Duodenal mucosa (tissue), 2 donors: ENCODE results near the gene OR2A14.
"Not testable (repeated sequence)": the region's sequence is repeated elsewhere in the genome, so short reads cannot be mapped to it uniquely, and the experiment has no call there.

ENCODE experiments used
- H3K27ac ChIP-seq: one replicate; pipeline ENCODE4 v1.7.0; 2013; ENCODE audit warnings: low read depth, low read length
- H3K27me3 ChIP-seq, 2 donors: one replicate each; pipeline ENCODE4 v1.7.0; 2013; ENCODE audit warnings: low read length in 2 of 2, control low read depth in 1 of 2; ENCODE audit not compliant: insufficient read depth in 2 of 2, control insufficient read depth in 1 of 2
- H3K36me3 ChIP-seq, 2 donors: one replicate each; pipeline ENCODE4 v1.7.0; 2013; ENCODE audit warnings: low read length in 2 of 2, control low read depth in 1 of 2; ENCODE audit not compliant: insufficient read depth in 2 of 2, control insufficient read depth in 1 of 2
- H3K4me1 ChIP-seq, 2 donors: one replicate each; pipeline ENCODE4 v1.7.0; 2013; ENCODE audit warnings: low read length in 2 of 2, control low read depth in 1 of 2; ENCODE audit not compliant: insufficient read depth in 2 of 2, control insufficient read depth in 1 of 2
- H3K4me3 ChIP-seq, 2 donors: one replicate each; pipeline ENCODE4 v1.7.0; 2013; ENCODE audit warnings: low read length in 2 of 2, low read depth in 1 of 2
- H3K9ac ChIP-seq, 2 donors: one replicate each; pipeline ENCODE4 v1.7.0; 2013; ENCODE audit warnings: low read length in 2 of 2, low read depth in 1 of 2
- H3K9me3 ChIP-seq, 2 donors: one replicate each; pipeline ENCODE4 v1.7.0; 2013; ENCODE audit warnings: low read length in 2 of 2, control low read depth in 1 of 2; ENCODE audit not compliant: control insufficient read depth in 1 of 2

The OR2A14 gene

GRCh38 chr7:144142187-144142586 is 19.2 kb downstream of the OR2A14 start:
- H3K4me1 ChIP-seq = no peaks in the 10 kb centered on the region
- no peak overlapping the region for H3K9ac ChIP-seq
- H3K9me3 ChIP-seq = peaks cover 2 to 3% of the 10 kb centered on the region in 2 donors
- H3K36me3 ChIP-seq = no peaks in the 10 kb centered on the region
- H3K4me3 ChIP-seq = no peak overlapping the region
- H3K27ac ChIP-seq = no peak overlapping the region
- no peaks in the 10 kb centered on the region for H3K27me3 ChIP-seq

DNA sequence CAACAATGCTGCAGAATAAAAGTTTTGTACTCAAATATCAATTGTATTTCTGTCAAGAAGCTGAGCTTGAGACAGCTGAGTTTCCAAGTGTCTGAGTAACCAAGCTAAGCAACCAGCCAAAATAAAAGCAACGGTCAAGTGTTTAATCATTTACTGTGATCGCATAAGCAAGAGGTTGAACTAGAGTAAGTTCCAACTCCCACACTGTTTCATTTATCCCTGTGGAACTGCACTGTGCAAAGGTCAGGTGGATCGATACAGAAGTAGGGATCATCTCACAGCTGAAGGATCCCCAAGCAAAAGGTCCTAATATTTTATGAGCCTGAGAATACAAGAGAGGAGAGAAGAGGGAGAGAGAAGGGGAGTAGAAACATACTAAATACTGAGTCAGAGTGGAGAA is 21.4 kb downstream of the OR2A14 start:
- no peak overlapping the region for H3K4me3 ChIP-seq
- peaks cover 13 to 16% of the 10 kb centered on the region in 2 donors for H3K9me3 ChIP-seq
- no peaks in the 10 kb centered on the region for H3K4me1 ChIP-seq
- no peaks in the 10 kb centered on the region for H3K36me3 ChIP-seq
- H3K9ac ChIP-seq = no peak overlapping the region
- H3K27me3 ChIP-seq = no peaks in the 10 kb centered on the region
- H3K27ac ChIP-seq = no peak overlapping the region

DNA sequence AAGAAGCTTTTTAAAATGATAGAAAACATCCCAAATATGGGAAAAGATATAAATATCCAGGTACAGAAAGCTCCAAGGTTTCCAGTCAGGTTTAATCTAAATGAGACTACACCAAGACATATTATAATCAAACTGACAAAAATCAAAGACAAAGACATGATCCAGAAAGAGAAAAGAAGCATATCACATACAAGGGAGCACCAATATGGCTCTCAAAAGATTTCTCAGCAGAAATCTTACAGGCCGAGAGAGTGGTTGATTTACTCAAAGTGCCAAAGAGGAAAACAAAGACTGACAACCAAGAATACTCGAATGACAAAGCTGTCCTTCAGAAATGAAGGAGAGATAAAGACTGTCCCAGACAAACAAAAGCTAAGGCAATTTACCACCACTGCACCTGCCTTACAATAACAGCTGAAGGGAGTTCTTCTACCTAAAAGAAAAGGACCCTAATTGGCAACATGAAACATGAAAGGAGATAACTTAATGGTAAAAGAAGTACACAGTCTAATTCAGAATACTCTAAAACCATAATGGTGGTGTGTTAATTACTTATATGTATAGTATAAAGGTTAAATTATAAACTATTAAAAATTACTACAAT is 25.4 kb downstream of the OR2A14 start:
- Histone ChIP-seq H3K9me3 (peaks cover 15 to 16% of the 10 kb centered on the region in 2 donors), H3K27me3 (no peaks in the 10 kb centered on the region), H3K4me1 (no peaks in the 10 kb centered on the region), H3K27ac (no peak overlapping the region), H3K9ac (no peak overlapping the region), H3K4me3 (no peak overlapping the region), H3K36me3 (no peaks in the 10 kb centered on the region)

GRCh38 chr7:144158861-144159260 is 35.9 kb downstream of the OR2A14 start:
- Histone ChIP-seq H3K9me3 (no peaks in the 10 kb centered on the region), H3K4me1 (no peaks in the 10 kb centered on the region), H3K36me3 (no peaks in the 10 kb centered on the region), H3K27me3 (no peaks in the 10 kb centered on the region), H3K27ac (no peak overlapping the region), H3K4me3 (no peak overlapping the region), H3K9ac (no peak overlapping the region)

DNA sequence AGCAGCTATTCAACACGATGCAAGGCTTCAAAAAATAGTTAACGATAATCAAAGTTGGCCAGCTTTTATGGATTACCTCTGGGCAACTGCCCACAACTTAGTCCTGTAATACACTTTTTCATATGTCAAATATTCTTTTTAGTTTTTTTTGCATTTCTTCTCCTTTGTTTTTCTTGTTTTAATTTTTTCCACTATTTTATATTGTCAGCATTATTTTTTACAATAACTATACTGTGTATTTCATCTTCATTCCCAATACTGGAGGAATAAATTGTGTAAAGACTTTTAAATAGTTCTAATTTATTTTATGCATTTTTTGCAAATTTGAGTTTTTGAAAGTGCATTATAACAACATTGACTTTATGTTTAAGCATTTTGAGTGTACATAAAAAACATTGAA is 41.8 kb downstream of the OR2A14 start:
- H3K36me3 ChIP-seq = no peaks in the 10 kb centered on the region

DNA sequence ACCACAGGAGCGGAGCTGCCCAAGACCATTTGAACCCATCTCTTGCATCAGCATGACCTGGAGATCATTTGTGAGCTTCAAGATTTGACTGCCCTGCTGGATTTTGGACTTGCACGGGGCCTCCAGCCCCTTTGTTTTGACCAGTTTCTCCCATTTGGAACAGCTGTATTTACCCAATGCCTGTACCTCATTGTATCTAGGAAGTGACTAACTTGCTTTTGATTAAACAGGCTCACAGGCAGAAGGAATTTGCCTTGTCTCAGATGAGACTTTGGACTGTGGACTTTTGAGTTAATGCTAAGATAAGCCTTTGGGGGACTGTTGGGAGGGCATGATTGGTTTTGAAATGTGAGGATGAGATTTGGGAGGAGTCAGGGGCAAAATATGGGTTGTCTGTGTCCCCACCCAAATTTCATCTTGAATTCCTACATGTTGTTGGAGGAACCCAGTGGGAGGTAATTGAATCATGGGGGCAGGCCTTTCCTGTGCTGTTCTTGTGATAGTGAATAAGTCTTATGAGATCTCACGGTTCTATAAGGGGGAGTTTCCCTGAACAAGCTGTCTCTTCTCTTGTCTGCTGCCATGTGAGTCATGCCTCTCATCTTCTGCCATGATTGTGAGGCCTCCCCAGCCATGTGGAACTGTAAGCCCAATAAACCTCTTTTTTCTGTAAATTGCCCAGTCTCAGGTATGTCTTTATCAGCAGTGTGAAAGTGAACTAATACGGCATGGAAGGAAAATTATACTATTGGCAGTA is 48.8 kb downstream of the OR2A14 start:
- H3K36me3 ChIP-seq, H3K27me3 ChIP-seq, H3K9ac ChIP-seq, H3K4me1 ChIP-seq, H3K9me3 ChIP-seq, H3K4me3 ChIP-seq, H3K27ac ChIP-seq: not testable (repeated sequence)

More for the DNA sequence above, 41.8 kb downstream of the OR2A14 start:
- Histone ChIP-seq H3K9ac (no peak overlapping the region), H3K4me1 (no peaks in the 10 kb centered on the region), H3K9me3 (no peaks in the 10 kb centered on the region), H3K27me3 (no peaks in the 10 kb centered on the region), H3K27ac (no peak overlapping the region), H3K4me3 (no peak overlapping the region)

DNA sequence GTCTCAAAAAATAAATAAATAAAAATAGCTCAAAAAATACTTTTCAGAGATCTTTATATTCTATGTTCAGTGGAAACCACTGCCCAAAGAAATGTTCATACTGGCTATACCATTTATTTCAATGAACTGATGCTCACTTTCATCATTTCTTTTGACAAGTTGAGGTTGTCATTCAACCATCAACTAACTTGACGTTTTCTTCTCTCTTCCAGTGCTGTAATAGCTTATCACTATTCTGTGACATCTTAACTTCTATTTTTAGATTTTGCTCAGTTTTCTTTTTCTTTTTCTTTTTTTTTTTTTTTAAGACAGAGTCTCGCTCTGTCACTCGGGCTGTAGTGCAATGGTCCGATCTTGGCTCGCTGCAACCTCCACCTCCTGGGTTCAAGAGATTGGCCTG is 51.6 kb downstream of the OR2A14 start:
- H3K27me3 ChIP-seq = no peaks in the 10 kb centered on the region
- H3K4me1 ChIP-seq = no peaks in the 10 kb centered on the region
- H3K27ac ChIP-seq = no peak overlapping the region
- no peak overlapping the region for H3K9ac ChIP-seq
- no peak overlapping the region for H3K4me3 ChIP-seq
- H3K36me3 ChIP-seq = no peaks in the 10 kb centered on the region
- H3K9me3 ChIP-seq = no peaks in the 10 kb centered on the region

GRCh38 chr7:144178380-144179164 is 55.6 kb downstream of the OR2A14 start:
- H3K36me3 ChIP-seq, H3K4me3 ChIP-seq, H3K9me3 ChIP-seq, H3K27me3 ChIP-seq, H3K4me1 ChIP-seq, H3K9ac ChIP-seq, H3K27ac ChIP-seq: not testable (repeated sequence)

- not testable (repeated sequence) for H3K4me3 ChIP-seq, H3K36me3 ChIP-seq, H3K9me3 ChIP-seq, H3K4me1 ChIP-seq, H3K9ac ChIP-seq, H3K27me3 ChIP-seq, H3K27ac ChIP-seq
Measured at GRCh38 chr7:144179165-144179479, 56.1 kb downstream of the OR2A14 start.
